ENCODE data around the gene SYT13.

DNA sequence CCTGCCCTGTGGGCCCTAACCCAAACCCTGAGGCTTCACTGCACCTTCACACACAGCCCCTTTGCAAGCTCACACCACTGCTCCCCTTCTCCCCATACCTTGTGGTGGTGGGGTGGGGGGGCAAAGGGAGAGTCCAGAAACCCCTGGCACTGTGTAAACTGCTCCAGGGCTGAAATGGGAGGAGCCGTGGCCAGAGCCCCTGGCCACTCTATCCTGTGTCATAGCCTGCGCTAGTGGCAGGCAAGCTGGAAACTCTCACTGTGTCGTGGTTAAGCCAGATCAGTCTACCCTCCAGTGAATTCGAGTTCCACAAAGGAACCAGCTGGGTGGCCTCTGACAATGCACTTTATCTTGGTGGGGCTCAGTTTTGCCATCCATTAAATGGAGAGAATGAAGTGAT lies 8.4 kb upstream of the SYT13 start:
- TF ChIP-seq CTCF (IDR thresholded peaks at IDR 0.05) (no peak), EP300 (IDR thresholded peaks at IDR 0.05) (no peak), POLR2AphosphoS5 (IDR thresholded peaks at IDR 0.05) (no peak), POLR2A (IDR thresholded peaks at IDR 0.05) (no peak)
